K562 (cell line): ENCODE data around the gene PTOV1. TPM values are rescaled to one million over a fixed set of nuclear protein-coding genes. Genes with fewer than 3 reads are reported as not detected.
A peak's percentile ranks its signal among the peaks of the same experiment; 100 is the strongest.

ENCODE experiments used
- ADNP ChIP-seq: fragments of 200-800 bp; sonication (Bioruptor generic); IDR thresholded peaks from 2 replicates; pipeline ENCODE4 v1.6.1; 2016; ENCODE audit warnings: missing genetic modification characterization, missing compliant biosample characterization
- ASH1L ChIP-seq: fragments of 450-650 bp; IDR thresholded peaks from 2 replicates; pipeline ENCODE4 v1.6.1; 2018; ENCODE audit warnings: borderline replicate concordance, mild to moderate bottlenecking, low read depth; ENCODE audit not compliant: partially characterized antibody
- CBFB ChIP-seq: sonication (generic); formaldehyde crosslinking; IDR thresholded peaks from 2 replicates; pipeline ENCODE4 v1.4.0; 2020; ENCODE audit warnings: mild to moderate bottlenecking, missing genetic modification reagents
- FOSL1 ChIP-seq: fragments of 200-800 bp; sonication (Bioruptor generic); conservative IDR thresholded peaks from 2 replicates; pipeline ENCODE4 v1.6.1; 2016; ENCODE audit warnings: missing genetic modification characterization, missing compliant biosample characterization
- PHTF2 ChIP-seq: fragments of 250-450 bp; sonication (Bioruptor Pico); IDR thresholded peaks from 2 replicates; pipeline ENCODE4 v1.5.0; 2021; ENCODE audit warnings: mild to moderate bottlenecking
- PTRF ChIP-seq: fragments of 450-650 bp; IDR thresholded peaks from 2 replicates; pipeline ENCODE4 v1.6.1; 2016; ENCODE audit warnings: mild to moderate bottlenecking, missing genetic modification characterization, missing compliant biosample characterization
- RCOR1 ChIP-seq, 2 experiments: IDR thresholded peaks; 2 replicates each; pipeline ENCODE4 v1.6.1; 2012; ENCODE audit warnings: low read depth in 2 of 2, low read length in 2 of 2, borderline replicate concordance in 1 of 2, improper control_type of control experiment in 1 of 2
- YBX1 ChIP-seq: fragments of 450-650 bp; IDR thresholded peaks from 2 replicates; pipeline ENCODE4 v1.7.1; 2016; ENCODE audit warnings: mild to moderate bottlenecking
- ZBTB11 ChIP-seq, 3 experiments: fragments of 200-800 bp in 1 of 3; fragments of 250-450 bp in 1 of 3; fragments of 450-650 bp in 1 of 3; sonication (Bioruptor Pico) in 1 of 3; sonication (Bioruptor generic) in 1 of 3; formaldehyde crosslinking in 1 of 3; IDR thresholded peaks; 2 replicates each; pipeline versions ENCODE4 v1.6.1 to v1.8.0; 2016 to 2022; ENCODE audit warnings: mild to moderate bottlenecking in 2 of 3, missing genetic modification characterization in 2 of 3, missing compliant biosample characterization in 1 of 3, moderate library complexity in 1 of 3
- ZNF184 ChIP-seq: sonication (generic); formaldehyde crosslinking; IDR thresholded peaks from 2 replicates; pipeline ENCODE4 v1.5.0; 2020; ENCODE audit warnings: missing genetic modification reagents
- ZNF217 ChIP-seq: sonication (generic); formaldehyde crosslinking; IDR thresholded peaks from 2 replicates; pipeline ENCODE4 v1.8.0; 2022; ENCODE audit warnings: mild to moderate bottlenecking, missing genetic modification reagents
- ZNF518B ChIP-seq: fragments of 250-450 bp; sonication (Bioruptor Pico); IDR thresholded peaks from 2 replicates; pipeline ENCODE4 v1.5.0; 2021; ENCODE audit warnings: mild to moderate bottlenecking, moderate library complexity
- ZNF583 ChIP-seq: fragments of 250-450 bp; sonication (Bioruptor Pico); IDR thresholded peaks from 2 replicates; pipeline ENCODE4 v1.4.0; 2020
- polyA plus RNA-seq, 8 experiments: library from polyadenylated mRNA; depleted of rRNA in 4 of 8; stranded (reverse) in 5 of 8; unstranded in 3 of 8; fragments of >200 nt; fragmentation: Nextera tagmentation in 2 of 8; fragmentation: Illumina TruSeq in 1 of 8; extraction: Ambion mirVana in 2 of 8; extraction: Trizol in 1 of 8; gene quantifications; 2 replicates each; pipeline versions ENCODE4 v1.2.1 to v1.2.3, GENCODE V29; 2011 to 2014; ENCODE audit warnings: inconsistent platforms in 1 of 8, missing spikeins in 1 of 8
- total RNA-seq, 7 experiments: library from RNA; depleted of rRNA in 6 of 7; stranded (reverse); fragments of >200 nt in 6 of 7; fragmentation: Illumina TruSeq in 2 of 7; extraction: Trizol in 2 of 7; gene quantifications; 2 replicates each; pipeline versions ENCODE4 v1.2.1 to v1.2.3, GENCODE V29; 2011 to 2021; ENCODE audit warnings: low replicate concordance in 1 of 7

PTOV1 gene
- total and polyA plus RNA-seq, 9 of the 15 experiments (the other 6 are each of a cell fraction or from before 2014, with no cell fraction given) = 4.9 to 169 (median 43.5) TPM

DNA sequence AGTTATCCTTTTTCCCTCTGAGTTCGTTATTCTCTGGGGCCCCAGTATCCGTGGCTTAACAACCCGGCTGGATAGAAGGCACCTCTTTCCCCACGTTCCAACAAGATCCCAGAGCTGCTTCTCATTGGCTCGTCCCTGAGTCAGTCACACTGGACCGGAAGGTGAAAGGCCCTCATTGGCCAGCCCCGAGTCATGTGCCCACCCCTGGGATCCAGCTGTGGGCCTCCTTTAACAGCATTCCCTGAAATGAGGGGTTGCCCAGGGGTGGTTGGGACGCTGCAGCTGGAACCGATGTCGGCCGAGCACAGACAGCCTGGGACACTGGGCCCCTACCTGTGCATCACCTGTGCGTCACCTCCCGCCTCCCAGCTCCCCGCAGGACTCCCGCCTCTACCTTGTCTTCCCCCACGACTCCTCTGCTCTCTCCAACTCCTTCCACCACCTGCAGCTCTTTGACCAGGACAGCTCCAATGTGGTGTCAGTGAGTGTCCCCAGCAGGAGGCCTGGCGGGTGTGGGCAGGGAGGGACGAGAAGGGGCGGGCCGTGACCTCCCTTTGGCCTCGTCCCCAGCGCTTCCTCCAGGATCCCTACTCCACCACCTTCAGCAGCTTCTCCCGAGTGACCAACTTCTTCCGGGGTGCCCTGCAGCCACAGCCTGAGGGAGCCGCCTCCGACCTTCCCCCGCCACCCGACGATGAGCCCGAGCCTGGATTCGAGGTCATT, 30.9 kb downstream of the PTOV1 start (continued):
- TF ChIP-seq ZNF518B (CRISPR knock-in tag) (no peak), ZBTB11 (CRISPR knock-in tag; IDR thresholded peaks at IDR 0.05) (no peak), RCOR1 (IDR thresholded peaks at IDR 0.05; ENCODE audit: borderline replicate concordance in 1 of 2, low read depth in 2 of 2, low read length in 2 of 2) (no peak), ZNF184 (CRISPR knock-in tag) (no peak), PHTF2 (CRISPR knock-in tag) (no peak), PTRF (no peak), CBFB (no peak), ZNF217 (CRISPR knock-in tag) (no peak), YBX1 (no peak), ZNF583 (CRISPR knock-in tag) (no peak), ADNP (tag) (no peak), FOSL1 (no peak), ASH1L (peak; percentile 58)
